Measurements from ENCODE around the gene NPM1. TPM values are rescaled to one million over a fixed set of nuclear protein-coding genes. Genes with fewer than 3 reads are reported as not detected.

Gene NPM1
- total RNA-seq, 1 donor from 2014 or later: 420 TPM

- ATAC-seq (peak; percentile 30), DNase-seq (no peak)
- intact Hi-C loops (cut with micrococcal nuclease): no loop called here
Observed at GRCh38 chr5:171437286-171437821, 49.7 kb downstream of the NPM1 start.

GRCh38 chr5:171438738-171439137 is 51.1 kb downstream of the NPM1 start:
- no peak for ATAC-seq
- intact Hi-C loops (cut with micrococcal nuclease): no loop called here
- DNase-seq: no peak

GRCh38 chr5:171441246-171441791 is 53.7 kb downstream of the NPM1 start:
- peak; percentile 67 for ATAC-seq
- intact Hi-C loops (cut with micrococcal nuclease): no loop called here
- DNase-seq: peak; percentile 56

GRCh38 chr5:171442287-171443042 is 54.8 kb downstream of the NPM1 start:
- intact Hi-C loops (cut with micrococcal nuclease): no loop called here
- ATAC-seq (peak; percentile 38), DNase-seq (peak; percentile 69)

GRCh38 chr5:171444582-171444981 is 56.9 kb downstream of the NPM1 start:
- intact Hi-C loops (cut with micrococcal nuclease): no loop called here
- no peak for ATAC-seq
- no peak for DNase-seq

GRCh38 chr5:171445644-171446516 is 58.2 kb downstream of the NPM1 start:
- ATAC-seq (peak; percentile 69), DNase-seq (peak; percentile 75)
- intact Hi-C loops (cut with micrococcal nuclease): no loop called here

- DNase-seq (no peak), ATAC-seq (no peak)
- intact Hi-C loops (cut with micrococcal nuclease): no loop called here
Observed at GRCh38 chr5:171447226-171447625, 59.6 kb downstream of the NPM1 start.

- DNase-seq (no peak), ATAC-seq (no peak)
- intact Hi-C loops (cut with micrococcal nuclease): no loop called here
Observed at GRCh38 chr5:171449426-171449825, 61.8 kb downstream of the NPM1 start.

- peak; percentile 72 for DNase-seq
- intact Hi-C loops (cut with micrococcal nuclease): no loop called here
- ATAC-seq: peak; percentile 50
Observed at GRCh38 chr5:171450423-171451331, 63.0 kb downstream of the NPM1 start.

- intact Hi-C loops (cut with micrococcal nuclease): no loop called here
- DNase-seq (no peak), ATAC-seq (no peak)
Observed at GRCh38 chr5:171451421-171451820, 63.8 kb downstream of the NPM1 start.

- intact Hi-C loops (cut with micrococcal nuclease): no loop called here
- DNase-seq: no peak
- ATAC-seq: no peak
Observed at GRCh38 chr5:171453056-171453725, 65.5 kb downstream of the NPM1 start.

- DNase-seq: no peak
- intact Hi-C loops (cut with micrococcal nuclease): no loop called here
- no peak for ATAC-seq
Observed at GRCh38 chr5:171453988-171454387, 66.3 kb downstream of the NPM1 start.

- DNase-seq (no peak), ATAC-seq (peak; percentile 70)
- intact Hi-C loops (cut with micrococcal nuclease): no loop called here
Observed at GRCh38 chr5:171454549-171454948, 66.9 kb downstream of the NPM1 start.

GRCh38 chr5:171455522-171455921 is 67.9 kb downstream of the NPM1 start:
- DNase-seq (no peak), ATAC-seq (no peak)
- intact Hi-C loops (cut with micrococcal nuclease): no loop called here

- DNase-seq (no peak), ATAC-seq (no peak)
- intact Hi-C loops (cut with micrococcal nuclease): no loop called here
Observed at GRCh38 chr5:171457208-171457981, 69.7 kb downstream of the NPM1 start.

GRCh38 chr5:171459839-171460238 is 72.2 kb downstream of the NPM1 start:
- intact Hi-C loops (cut with micrococcal nuclease): no loop called here
- ATAC-seq (peak; percentile 21), DNase-seq (no peak)

Data from left ventricle myocardium superior (tissue), 1 donor.